ENCODE data around the gene PERCC1.

DNA sequence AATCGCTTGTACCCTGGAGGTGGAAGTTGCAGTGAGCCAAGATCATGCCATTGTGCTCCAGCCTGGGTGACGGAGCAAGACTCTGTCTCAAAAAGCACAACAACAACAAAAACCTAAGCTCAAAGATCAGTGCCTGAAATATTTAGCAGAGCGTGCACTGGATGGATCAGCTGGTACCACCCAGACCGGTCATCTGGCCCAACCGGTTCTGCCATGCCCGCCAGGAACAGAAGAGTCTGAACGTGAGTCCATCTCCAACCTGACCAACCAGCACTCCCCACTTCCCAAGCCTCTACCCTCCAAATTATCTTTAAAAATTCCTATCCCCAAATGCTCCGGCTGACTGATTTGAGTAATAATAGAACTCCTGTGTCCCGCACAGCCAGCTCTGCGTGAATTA lies 8.8 kb upstream of the PERCC1 start:
- TF ChIP-seq GATAD2B (IDR thresholded peaks at IDR 0.05; ENCODE audit: borderline replicate concordance) = no peak
- no peak for TF ChIP-seq SMC3 (conservative IDR thresholded peaks at IDR 0.05; ENCODE audit: insufficient read depth, low read depth, low read length)
- no peak for TF ChIP-seq U2AF2 (optimal IDR thresholded peaks at IDR 0.05; ENCODE audit: low read depth, low read length)

All from K562 (cell line).